HG03432 (cell line): ENCODE results near the gene MAGI3.
"Not testable (repeated sequence)": the region's sequence is repeated elsewhere in the genome, so short reads cannot be mapped to it uniquely, and the experiment has no call there.

Source experiments
- ATAC-seq: cut with Tn5 transposase; IDR thresholded peaks from one replicate; pipeline ENCODE4 v1.9.1; 2021; ENCODE audit warnings: mild to moderate bottlenecking, moderate library complexity; ENCODE audit not compliant: unreplicated experiment

The MAGI3 gene

DNA sequence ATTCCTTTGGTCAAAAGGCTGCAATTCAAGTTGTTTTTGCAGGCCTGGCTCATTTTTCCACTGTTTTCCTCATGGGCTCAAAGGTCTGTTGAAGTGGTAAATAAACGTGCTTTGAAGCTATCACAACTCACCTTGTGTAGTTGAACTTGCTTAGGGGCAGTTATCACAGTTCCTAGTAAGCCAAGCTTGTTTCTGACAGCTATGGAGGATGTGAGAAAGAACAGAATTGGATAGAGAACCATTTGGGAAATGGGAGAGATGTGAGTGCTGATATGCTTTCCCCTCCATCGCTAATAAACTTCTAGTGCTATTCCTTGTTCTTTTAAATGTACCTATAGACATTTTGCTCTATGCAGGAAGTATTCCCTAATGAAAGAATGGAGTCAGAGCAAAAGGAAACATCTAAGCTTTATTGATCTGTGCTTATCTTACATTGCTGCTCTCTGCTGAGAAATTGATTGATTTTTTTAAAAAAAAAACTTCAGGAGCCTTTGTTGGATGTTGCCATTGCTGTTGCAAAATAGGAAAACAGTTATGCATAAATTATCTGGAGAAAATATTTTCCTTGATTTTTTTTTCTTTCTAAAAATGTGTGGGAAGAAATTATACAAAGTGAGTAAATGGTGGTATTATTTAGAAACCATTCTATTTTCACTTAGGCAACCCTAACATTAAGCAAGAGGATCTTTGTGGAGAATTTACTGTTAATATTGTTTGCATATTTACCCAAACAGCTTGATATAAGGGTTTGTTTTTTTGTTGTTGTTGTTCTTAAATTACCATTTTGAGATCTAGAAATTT is 118.2 kb downstream of the MAGI3 start:
- no peak for ATAC-seq

DNA sequence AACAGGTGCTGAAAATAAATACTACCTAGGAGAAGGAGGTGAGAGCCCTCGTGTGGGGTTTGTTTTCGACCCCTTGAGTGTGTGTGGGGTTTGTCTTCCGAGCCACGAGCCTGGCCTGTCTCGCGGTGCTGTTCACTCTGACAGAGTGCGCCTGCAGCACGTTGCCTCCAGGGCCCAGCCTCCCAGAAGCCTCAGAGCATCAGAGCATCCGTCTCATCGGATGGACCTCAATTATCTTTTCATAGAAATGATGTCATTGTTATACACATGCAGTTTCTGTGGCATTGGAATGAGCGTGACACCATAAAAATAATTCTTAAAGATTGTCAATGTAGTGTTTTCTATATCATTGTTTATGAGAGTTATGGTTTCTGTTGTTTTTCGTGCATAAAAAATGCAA is 119.5 kb downstream of the MAGI3 start:
- not testable (repeated sequence) for ATAC-seq

DNA sequence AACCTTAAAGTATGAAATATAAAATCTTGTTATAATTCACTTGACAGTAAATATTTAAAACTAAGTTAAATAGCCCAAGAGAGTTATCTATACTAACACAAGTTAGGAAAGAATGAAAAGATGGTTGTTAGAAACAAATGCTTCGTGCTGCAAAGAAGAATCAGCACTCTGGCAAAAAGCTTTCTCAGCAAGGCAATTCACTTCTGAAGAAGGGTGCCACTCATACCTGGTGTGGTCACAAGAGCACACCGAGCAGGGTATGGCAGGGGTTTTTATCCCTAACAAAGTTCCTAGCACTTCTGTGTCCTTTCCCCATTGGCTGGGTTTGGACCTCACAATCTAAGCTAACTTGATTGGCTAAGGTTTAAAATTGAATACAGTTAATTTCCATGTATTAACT is 121.0 kb downstream of the MAGI3 start:
- no peak for ATAC-seq

DNA sequence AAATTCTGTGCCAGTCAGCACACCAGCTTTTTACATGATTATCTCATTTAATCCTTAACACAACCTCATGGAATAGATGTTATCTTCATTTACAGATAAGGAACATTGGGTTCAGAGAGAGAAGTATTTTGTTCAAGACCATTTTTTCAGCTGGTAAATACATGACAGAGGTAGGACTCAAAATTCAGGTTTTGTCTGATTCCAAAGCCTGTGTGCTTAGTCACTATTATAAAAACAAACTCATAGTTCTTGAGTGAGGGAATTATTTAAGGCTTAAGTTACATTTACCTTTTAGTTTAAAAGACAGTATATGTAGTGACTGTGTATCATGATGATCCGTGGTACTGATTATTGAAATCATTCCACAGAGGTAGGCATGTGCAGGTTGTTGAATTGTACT is 125.2 kb downstream of the MAGI3 start:
- ATAC-seq = no peak

DNA sequence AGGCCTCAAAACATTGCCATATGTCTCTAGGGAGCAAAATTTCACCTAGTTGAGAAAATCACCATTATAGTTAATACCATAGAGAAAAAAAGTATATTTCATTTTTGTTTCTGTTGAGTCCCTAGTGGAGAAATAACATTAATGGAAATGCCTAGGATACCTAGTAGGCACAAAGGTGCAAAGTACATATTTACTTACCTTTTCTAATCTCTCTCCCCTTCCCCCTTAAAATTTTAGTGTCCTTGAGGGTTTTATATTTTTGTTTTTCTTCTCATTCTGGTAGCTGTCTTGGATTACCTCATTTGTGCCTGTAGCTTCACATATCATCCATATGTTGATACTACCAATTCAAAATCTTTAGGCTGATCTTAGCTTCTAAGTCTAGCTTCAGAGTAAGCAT is 127.0 kb downstream of the MAGI3 start:
- no peak for ATAC-seq

DNA sequence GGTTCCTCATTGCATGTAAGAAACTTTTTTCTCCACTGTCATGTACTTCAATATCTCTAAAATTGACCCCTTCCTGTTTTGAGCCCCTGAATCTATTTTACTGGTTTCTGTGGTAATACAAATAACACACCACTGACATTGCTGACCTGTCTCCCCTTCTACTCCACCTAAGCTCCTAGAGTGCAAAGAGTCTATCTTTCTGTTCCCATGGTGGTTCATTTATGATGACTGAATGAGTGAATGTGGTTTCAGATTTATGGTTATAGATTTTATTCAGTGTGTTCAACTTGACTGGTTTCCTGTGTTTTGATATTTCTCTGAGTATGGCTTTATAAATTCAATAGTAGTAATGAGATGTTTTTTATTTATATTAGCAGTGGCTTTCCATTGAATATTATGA is 127.7 kb downstream of the MAGI3 start:
- no peak for ATAC-seq

DNA sequence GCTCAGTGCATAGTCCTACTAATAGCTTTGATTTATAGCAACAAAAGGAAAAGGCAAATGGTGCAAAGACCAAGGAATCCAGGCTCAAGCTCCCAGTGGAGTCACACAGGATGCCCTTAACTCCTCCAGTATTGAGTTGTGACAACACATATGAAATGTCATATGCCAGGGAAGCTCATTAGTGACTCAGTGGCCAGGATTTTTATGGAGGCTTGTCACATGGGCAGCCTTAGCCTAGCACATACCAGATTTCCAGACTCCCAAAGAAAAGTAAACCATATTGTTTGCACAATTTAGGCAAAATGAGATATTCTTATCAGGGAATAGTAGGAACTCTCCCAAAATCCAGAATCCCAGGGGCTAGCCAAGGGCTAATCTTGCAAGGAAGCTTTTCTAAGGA is 129.2 kb downstream of the MAGI3 start:
- no peak for ATAC-seq

DNA sequence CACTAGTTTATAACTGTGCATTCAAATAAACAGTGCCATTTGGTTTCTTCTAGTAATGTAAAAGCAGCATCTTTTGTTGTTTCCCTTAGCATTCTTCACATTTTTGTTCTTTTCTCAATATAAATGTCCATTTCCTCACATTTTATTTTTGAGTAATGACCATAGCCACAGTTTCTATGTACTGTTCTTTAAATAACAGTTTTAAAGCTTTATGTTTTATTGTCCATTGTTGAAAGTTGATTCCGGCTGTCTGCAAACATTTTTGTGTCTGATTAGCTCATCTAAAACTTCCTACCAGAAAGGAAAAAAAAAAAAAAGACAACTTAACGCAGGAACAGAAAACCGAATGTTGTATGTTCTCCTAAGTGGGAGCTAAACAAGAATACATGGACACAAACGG is 139.7 kb downstream of the MAGI3 start:
- no peak for ATAC-seq

DNA sequence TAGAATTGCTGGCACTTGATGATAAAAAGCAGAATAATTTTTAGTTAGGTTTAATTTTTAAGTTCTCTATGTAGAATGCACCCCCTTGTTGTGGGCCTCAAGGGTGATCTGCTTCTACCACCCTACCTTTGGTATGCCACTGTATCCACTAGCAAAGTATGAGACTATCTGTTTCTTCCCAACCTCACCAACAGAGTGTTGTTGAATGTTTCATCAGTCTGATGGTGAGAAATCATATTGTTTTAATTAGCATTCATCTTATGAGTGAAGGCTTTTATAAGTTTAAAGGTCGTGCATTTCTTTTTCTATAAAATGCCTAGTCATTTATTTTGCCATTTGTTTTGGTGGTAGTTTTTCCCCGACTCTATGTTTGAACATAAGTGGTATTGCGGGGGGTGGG is 141.0 kb downstream of the MAGI3 start:
- no peak for ATAC-seq

DNA sequence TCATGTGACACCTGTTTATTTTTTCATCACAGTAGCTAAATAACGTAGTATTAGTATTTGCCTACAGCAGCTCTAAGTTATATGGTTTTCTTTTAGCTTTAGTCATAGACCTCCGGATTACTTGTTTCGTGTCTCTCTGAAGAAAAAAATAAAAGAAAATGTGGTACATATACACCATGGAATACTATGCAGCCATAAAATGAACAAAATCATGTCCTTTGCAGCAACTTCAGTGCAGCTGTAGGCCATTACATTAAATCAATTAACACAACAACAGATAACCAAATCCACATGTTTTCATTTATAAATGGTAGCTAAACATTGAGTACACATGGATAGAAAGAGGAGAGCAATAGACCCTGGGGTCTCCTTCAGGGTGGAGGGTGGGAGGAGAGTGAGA is 142.7 kb downstream of the MAGI3 start:
- no peak for ATAC-seq

DNA sequence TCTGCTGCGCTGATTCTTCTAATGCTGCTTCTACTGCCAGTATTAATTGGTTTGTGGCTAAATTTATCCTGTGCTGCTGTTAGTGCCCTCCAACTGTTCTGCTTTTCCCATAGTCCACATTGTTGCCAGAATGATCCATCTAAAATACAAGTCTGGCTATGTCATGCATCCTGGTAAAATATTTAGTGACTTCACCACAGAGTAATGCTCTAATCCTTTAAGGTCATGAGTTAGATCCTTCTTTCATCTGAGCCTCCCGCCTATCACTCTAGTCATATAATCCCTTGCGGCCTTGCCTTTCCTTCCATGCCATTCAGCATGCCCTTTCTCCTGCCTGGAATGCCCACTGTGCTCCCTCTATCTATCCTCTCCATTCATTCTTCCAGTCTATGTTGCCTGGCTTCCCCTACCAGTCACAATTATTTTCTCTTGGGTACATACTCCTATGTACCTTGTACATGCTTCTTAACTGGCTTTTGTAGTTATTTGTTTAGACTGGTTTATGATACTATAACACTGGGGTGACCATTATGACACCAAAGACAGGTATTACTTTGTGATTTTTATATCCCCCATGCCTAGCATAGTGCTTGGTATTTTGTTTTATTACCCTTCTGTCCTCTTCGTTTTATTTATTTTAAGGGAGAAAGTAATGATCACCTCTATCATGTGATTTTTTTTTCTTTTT is 144.0 kb downstream of the MAGI3 start:
- ATAC-seq = no peak

DNA sequence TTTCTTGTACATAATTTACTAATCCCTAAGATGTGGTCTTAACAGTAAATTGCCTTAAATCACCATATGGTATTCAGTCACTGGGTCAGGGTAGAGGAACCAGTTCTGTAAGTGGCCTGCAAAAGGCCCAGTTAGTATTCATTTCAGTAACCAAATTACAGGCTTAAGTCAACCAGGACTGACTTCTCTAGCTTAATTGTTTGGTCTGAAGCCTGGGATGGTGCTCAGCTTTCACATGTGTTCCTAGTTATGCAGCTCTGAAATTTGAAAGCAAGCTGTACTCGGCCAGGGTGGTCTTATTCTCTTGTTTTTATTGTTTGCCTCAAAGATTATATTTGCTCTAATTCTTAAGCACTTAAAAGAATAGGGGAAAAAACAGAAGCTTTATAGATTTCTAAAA is 144.6 kb downstream of the MAGI3 start:
- no peak for ATAC-seq

DNA sequence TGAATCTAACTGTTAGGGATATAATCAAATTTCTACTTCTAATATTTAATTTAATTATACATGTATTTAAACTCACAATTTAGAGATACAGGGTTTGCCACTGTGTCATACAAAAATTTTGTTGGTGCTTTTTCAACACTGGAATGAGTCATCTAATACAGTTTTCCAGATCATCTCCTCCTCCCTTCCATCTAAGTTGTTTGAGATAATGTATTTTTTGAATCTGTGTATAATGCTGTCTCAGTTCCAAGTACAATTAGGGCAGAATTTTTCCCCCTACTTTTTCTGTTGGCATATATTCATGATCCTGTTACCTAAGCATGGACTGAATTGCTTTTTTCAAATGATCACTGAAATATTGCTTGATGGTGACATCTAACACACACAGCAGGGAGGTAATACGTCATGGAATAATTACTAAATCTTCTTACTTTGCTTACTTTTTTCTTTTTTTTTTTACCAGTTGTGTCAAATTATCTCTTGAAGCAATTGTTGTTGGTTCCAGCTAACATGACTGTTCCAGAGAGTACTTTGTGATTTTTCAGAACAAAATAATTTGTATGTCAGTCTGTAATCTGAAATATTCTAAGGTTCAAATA is 146.0 kb downstream of the MAGI3 start:
- no peak for ATAC-seq

DNA sequence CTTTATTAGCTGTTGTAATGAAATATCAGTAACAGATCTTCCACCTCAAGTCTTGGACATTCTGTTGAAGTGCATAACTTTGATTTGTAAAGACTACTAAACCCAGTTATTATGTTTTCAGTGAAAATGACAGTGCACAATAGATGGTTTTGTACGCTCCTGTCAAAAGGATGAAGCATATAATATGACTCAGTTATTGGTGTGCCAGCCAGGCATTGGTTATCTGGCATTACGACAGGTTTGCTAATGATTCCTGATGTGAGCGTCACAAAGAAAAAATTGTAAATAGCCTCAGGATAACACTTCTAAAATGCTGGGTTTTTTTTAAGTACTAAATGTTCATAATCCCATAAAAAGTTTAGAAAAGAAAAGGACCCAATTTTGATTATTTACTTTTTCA is 147.9 kb downstream of the MAGI3 start:
- no peak for ATAC-seq

DNA sequence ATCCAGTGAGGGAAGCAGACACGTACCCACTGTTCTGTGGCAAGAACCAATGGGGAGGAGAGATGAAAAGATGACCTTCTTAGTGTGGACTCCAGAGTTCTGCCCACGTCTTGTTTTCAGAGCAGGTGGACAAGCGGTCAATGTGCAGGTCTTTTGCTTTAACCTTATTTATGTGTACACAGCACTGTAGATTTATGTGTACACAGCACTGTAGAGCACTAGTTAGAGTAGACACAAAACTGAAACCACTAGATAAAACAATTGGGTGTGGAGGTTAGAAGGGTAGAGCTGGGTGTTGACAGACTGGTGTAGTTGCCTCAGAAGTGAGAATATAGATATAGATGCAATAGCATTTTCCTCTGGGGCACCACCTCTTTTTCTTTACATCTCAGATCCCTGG is 150.0 kb downstream of the MAGI3 start:
- no peak for ATAC-seq

DNA sequence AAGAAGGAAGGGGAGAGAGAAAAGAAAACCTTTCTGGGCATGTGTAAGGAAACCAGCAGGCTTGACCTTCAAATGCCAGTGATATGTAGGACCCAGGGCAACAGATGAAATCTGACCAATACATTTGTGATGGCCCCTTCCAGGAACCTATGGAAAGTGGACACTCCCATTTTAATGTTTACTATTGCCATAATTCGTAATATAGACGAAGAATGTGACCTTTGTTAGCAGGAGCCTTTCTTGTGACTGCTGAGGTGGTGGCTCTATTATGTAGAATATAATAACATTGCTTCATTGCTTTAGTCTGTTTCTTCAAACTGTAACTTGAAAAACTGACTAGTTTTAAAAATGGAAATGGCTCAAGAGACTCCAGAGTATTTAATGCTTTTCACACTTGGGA is 150.8 kb downstream of the MAGI3 start:
- ATAC-seq = no peak

DNA sequence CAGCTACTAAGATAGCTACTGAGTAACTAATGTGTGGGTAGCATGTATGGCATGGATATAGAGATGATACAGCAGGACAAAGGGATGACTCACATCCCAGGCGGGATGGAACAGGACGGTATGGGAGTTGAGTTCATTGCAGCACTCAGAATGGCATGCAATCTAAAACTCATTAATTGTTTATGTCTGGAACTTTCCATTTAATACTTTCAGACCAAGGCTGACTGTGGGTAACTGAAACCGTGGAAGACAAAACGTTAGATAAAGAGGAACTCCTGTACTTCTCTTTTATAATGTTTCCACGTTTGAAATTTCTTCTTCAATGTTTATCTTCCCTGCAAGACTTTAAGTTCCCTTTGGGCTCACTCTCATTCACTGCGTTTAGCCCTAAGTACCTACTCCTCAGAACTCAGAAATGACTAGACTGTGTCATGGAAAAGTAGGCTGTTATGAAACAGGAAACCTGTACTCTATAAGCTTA is 151.9 kb downstream of the MAGI3 start:
- ATAC-seq = no peak

DNA sequence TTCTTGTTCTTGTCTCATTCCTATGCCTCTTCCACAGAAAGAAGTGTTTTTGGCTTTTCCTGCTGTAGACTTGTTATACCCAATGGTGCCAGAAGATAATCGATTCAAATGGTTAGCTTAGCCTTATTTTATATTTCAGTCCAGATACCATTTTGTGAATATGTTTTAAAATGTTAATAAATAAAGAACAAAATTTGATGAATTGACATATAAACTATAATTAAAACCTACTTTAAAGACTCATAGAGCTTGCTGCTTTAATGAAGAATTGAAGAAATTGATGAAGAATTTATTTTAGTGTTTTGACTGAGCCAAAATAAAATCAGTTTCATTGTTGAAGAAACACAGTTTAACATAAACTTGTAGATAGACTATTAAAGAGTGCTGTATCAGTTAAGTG is 152.8 kb downstream of the MAGI3 start:
- ATAC-seq = no peak

DNA sequence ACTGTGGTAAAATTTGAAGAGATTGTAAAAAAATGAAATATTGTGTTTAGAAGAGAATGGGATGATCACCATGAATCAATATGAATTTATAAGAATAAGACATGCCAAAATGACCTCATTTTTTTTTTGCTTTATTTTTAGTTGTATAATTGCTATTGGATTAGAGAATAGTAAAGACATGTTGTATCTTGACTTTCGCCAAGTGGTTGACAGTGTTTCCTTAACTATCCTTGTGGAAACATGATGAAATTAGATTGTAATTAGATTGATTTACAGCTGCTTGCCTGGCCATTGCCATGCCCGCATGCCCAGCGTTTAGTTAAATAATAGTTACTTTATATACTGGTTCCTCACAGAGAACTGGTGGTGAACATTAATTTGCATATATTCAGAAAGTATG is 154.9 kb downstream of the MAGI3 start:
- no peak for ATAC-seq

DNA sequence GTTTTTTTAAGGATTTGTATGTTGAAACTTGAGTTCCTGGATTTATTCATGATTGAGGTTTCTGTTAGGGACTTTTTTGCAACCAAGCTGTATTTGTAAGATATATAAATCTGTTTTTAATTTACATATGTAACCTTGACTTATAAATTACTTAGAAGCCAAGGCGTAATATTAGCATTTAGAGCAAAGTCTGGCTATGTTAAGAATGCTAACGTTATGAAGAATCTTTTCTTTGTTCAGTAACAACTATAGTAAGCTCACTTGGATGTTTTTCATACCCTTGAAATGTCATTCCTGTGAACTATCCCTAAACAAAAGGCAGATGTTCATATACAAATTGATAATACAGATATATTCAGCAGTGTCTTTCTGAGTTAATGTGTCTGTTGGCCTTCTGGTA is 155.3 kb downstream of the MAGI3 start:
- ATAC-seq = no peak

DNA sequence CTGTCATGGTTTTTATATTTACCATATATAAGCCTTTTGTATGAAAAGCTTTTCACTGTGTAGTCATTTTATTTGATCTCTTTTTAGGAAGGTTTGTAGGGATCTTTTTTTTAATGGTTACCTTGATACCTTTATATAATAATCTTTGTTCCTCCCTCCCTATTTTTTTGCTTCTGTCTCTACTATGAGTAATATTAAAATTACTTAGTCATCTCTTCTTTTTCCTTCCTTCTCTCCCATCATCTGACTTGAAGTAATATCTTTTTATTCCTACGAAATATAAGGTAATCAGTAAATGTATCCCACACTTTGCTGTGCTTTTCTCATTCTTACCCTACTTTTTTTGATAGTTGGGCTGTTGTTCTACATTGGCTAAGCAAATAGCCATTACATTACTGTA is 161.4 kb downstream of the MAGI3 start:
- no peak for ATAC-seq

DNA sequence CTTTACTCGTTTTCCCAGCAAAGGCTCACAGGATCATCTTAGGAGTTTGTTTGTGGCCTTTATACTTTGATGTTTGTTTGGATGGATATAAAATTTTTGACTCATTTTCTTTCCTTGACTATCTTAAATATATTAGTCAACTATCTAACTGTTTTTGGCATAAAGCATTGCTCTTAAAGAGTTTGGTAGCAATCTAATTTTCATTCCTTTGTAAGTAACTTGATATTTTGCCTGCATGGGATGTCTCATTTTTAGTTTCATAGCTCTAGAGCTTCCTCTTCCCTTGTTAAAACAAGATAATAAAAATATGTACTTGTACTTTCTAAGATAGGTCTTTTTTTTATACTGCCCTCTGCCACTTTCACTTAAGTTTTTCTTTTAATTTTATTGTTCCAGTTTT is 161.9 kb downstream of the MAGI3 start:
- no peak for ATAC-seq
